Stimulated activated CD4-positive, alpha-beta T cell treated with anti-CD3 and anti-CD28 coated beads, Interleukin-1b, Interleukin-23, amount 100 ng/mL, for 24 hours (primary cell): ENCODE results near the gene KCTD6.

Experiments used
- DNase-seq, 4 experiments: peaks; one replicate each; pipeline ENCODE4 v3.0.0-alpha.2; 2020; ENCODE audit warnings: low read depth in 4 of 4, low spot score in 1 of 4

Gene KCTD6

GRCh38 chr3:58491506-58492402, at the start of gene KCTD6:
KCTD6 (plus strand) TSS chr3:58492096; CDS start chr3:58498756, 6,660 bp downstream.
- DNase-seq, result peak; percentile 73 to 82 (median 74)

DNA sequence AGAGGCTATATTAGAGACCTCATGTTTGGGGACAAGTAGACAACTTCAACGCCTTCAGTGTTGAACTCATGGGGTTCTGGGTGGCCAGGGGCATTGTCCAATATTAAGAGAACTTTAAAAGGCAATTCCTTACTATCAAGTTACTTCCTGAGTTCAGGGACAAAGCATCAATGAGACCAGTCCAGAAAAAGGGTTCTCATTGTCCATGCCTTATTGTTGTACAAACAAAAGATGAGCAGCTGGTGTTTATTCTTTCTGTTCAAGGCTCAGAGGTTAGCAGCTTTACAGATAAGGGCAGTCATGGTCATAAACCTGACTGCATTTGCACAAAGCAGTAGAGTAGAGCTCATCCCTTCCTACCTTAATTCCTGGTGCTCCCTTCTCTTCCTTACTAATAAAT, 39.7 kb upstream of the KCTD6 start:
- DNase-seq, result no peak

- DNase-seq, result no peak
Measured at GRCh38 chr3:58459160-58459559, 32.7 kb upstream of the KCTD6 start.

DNA sequence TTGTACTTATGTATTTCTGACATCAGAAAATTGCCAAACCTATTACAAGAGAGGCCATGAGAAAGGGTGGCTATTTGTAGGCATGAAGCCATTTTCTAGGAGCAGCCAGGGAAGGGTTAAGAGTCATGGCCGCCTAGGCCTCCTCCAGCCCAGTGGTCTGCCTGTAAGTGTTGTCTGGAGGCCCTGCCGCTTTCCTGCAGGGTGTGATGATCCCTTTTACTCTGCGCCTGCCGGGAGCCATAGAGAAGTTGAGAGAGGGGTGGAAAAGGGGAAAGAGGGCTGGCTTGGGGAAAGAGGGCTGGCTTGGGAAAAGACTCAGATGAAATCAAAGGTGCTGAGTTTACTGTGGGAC, 29.1 kb upstream of the KCTD6 start:
- no peak for DNase-seq

DNA sequence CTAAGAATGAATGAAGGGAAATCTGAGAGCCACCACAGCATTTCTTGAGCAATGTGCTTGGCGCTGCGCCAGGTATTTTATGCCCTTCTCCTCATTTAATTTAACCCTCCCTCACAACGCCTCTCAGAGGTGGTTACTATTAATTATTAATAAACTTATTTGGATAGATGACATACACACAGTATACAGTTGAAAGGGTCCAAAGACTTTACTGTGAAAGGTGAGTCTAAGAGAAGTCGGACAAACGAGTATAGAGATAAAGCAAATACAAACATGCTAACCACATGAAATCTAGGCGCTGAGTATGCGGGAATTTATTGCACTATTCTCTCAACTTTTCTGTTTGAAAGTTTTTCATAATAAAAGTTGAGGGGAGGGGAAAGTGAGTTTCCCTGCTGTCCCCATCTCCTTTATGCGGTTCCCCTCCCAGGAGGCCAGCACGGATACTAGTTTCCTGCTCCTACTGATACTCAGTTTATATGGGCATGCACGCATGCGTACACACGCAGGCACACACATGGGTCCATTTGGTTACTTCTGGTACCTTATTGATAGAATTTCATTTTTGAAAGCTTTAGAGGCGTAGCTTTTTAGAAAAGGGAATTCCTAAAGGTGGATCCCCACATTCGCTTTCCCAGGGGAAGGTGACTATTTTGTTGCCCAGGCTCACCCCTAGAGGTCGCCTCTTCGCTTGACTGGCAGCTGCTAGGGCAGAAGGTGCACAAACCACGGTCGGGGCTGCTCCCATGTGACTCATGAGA, 28.5 kb upstream of the KCTD6 start:
- DNase-seq, result peak; percentile 34 to 74 (median 56)

- no peak for DNase-seq
Measured at GRCh38 chr3:58463942-58464271, 28.0 kb upstream of the KCTD6 start.

DNA sequence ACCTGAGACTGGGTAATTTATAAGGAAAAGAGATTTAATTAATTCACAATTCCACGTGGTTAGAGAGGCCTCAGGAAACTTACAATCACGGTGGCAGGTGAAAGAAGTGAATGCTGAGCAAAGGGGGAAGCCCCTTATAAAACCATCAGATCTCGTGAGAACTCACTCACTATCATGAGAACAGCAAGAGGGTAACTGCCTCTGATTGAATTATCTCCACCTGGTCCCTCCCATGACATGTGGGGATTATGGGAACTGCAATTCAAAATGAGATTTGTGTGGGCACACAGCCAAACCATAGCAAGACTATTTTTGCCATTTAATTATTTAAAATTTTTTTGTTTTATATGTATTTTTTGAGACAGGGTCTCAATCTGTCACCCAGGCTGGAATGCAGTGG, 27.0 kb upstream of the KCTD6 start:
- DNase-seq, result no peak

DNA sequence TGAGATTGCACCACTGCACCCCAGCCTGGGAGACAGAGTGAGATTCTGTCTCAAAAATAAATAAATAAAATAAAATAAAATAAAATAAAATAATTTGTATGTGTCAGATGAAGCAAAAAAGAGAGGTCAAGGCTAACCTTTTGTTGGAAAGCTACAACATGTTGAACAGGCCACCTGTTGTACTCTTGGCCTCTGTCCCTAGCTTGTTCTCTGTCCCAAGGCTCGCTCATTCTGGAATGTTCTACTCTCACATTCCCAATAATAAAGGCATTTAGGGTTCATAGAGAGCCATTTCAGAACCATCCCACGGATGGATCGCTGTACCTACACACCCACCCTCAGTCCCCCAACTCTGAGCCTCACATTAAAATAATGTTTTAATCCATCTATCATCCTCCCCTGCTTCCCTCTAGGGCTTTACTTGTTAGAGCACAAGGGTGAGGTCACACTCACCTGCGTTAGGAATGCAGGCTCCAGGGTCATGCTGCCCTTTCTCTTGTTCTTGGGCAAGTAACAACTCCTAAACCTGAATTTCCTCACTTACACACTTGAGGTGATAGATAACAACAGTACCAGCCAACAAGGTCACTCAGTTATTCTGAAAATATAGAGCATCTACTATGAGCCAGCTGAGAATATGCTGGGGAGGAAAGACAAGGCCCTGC, 24.9 kb upstream of the KCTD6 start:
- DNase-seq, result no peak

DNA sequence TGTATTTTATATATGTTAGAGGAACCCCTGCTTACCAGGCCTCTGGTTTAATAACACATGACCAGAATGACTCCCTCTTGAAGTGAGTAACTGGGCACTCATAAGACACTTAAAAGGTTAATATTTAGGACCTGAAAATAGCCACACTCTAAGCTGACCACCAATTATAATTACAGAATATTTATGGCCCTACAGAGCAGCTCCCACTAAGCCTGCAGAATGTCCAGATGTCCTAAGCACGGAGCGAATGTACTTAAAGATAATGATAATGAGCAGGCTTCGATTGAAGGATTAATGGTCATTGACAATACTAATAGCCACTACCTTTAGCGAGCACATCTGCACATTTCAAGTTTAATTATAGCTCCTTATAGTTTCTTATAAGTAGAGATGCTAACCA, 22.8 kb upstream of the KCTD6 start:
- DNase-seq, result no peak

- no peak for DNase-seq
Measured at GRCh38 chr3:58470363-58471024, 21.4 kb upstream of the KCTD6 start.

DNA sequence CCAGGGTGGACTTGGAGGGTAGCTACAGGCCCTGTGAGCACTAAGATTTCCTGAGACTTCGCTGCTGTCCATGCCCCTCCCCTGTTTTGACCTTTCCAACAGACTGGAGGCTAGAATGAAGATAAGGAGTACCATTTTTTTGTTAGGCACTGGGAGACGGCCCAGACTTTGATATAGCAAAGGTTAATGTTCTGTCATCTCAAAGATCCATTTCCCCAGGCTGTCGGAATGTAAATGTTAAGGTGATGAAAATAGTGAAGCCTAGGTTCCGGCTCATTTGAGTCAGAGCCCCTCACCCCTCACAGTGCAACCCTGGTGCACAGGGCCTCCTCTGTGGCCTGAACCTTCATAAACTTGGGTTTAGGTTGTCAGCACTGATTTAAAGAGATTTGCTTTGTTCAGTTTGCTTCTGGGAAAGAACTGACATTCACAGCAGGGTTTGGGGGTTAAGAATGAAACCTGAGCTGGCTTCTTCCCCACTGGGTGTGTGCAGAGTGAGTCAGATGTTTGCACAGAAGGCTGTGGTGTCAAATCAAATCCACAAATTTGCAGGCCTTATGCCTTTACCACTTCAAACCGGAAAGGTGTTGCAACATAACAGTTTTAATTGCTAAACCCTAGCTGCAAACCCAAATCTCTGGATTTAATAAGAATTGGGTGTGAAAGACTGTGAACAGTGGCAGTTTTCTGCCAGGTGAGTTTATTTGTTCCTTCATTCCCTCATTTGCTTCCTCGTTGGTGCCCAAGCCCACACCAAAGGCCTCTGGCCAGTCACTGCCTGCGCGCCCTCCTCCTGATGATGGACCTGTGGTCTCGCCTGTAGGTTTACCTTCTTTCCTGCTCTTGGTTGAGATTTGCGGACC, 20.6 kb upstream of the KCTD6 start:
- DNase-seq, result peak in 1 of 4 experiments; percentile 55

- DNase-seq, result no peak
Measured at GRCh38 chr3:58473275-58473674, 18.6 kb upstream of the KCTD6 start.

- DNase-seq, result no peak
Measured at GRCh38 chr3:58474348-58474911, 17.5 kb upstream of the KCTD6 start.

GRCh38 chr3:58474967-58475578, 16.8 kb upstream of the KCTD6 start:
- no peak for DNase-seq

- no peak for DNase-seq
Measured at GRCh38 chr3:58478781-58479180, 13.1 kb upstream of the KCTD6 start.

GRCh38 chr3:58480309-58480708, 11.6 kb upstream of the KCTD6 start:
- no peak for DNase-seq

DNA sequence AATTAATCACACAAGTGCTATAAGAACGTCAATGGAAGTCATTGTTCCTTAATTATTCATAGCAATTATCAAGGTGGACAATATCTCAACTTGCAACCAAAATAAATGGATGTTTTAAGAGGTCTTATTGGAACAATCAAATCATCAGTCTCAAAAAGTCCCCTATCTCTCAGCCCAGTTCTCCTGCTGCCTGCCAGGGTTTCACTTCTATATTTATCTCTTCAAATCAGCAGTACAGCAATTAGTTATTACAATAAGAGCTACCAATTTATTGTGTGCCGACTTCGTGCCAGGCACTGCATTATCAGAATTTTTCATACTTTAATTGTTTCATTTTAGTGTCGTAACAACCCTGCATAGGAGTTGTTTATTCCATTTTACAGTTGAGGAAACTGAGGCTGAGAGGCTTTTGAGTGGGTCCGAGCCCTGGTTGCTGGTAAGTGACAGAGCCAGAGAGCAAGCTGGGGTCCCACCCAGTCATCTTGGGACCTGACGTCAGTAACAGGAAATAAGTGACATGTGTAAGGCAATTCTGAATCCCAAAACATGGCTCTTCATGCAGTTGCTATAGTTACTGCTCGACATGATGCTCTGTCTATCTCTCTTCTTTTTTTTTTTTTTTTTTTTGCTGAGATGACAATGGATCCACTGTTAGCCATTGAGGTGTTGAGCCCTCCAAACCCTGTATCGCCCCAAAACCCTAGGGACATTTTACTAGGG, 8.8 kb upstream of the KCTD6 start:
- DNase-seq, result no peak

DNA sequence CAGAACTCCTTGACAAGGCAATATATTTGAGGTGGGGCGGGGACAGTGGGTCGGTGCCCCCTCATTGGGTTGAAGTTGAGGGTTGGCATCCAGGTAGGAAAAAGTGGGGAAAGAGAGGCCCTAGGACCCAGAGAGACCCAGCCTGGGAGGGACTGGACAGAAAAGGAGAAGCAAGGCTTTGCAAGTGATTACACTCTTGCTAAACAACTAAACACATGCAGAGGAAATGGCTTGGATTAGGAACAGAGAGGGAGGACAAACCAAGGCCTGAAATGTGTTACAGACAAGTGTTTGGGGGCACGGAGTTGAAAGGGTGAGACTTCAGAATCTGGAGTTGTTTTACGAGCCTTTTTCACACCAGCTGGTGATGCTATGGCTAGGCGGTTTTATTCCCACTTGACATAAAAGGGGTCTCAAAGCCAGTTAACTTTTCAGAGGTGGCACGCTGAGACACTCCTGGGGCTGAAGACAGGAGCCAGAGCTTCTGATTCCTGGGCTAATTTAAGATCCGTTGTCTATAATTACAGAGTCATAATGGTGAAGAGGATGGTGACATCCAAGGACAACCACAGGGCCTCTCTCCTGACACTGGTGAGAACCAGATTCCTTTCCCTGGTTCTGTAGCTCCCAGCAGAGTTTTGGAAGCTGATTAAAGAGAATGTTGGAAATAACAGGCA, 7.7 kb upstream of the KCTD6 start:
- no peak for DNase-seq

GRCh38 chr3:58484722-58485069, 7.2 kb upstream of the KCTD6 start:
- no peak for DNase-seq
